GM18505 (cell line): ENCODE results near the gene SCAF1.

Source experiments
- ATAC-seq: cut with Tn5 transposase; IDR thresholded peaks from one replicate; pipeline ENCODE4 v1.9.1; 2021; ENCODE audit not compliant: unreplicated experiment
- POLR2A ChIP-seq: IDR thresholded peaks from 4 replicates; pipeline ENCODE4 v1.6.1; 2011; ENCODE audit warnings: borderline replicate concordance; ENCODE audit not compliant: insufficient read depth, insufficient read length; ENCODE audit errors: extremely low read depth

Gene SCAF1

DNA sequence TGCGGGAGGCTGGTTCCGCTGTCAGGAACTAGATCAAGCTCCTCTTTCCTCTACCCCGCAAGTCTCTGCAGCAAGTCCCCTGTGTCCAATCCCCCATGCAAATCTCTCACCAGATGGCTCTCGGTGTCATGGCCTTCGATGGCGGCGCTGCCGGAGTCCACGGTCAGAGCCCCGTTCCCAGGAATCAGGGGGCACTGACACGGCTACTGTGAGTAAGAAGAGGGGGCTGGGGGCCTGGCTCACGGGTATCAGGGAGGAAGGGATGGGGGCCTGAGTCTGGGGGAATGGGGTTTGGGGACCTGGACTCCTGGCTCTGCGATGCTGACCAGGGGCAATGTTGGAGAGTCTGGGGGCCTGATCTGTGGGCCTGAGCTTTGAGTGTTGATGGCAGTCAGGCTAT, 4.0 kb downstream of the SCAF1 start:
- TF ChIP-seq POLR2A = no peak
- ATAC-seq = no peak

DNA sequence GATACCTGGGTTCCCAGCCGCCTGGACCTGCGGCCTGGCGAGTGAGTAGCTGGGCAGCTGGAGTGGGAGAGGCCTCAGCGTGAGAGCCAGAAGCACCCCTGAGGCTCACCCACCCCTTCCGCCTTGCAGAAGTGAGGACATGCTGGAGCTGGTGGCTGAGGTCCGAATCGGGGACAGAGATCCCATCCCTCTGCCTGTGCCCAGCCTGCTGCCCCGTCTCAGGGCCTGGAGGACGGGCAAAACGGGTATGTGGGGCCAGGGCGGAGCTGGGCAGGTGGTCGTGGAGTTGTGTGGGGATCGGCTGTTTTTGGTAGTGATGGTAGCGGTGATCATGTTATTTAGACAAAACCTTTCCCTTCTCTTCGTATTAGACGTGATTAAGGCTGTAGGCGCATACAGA, 4.6 kb downstream of the SCAF1 start:
- no peak for ATAC-seq
- no peak for TF ChIP-seq POLR2A

GRCh38 chr19:49651029-49651819, 9.2 kb downstream of the SCAF1 start:
- TF ChIP-seq POLR2A = no peak
- no peak for ATAC-seq

DNA sequence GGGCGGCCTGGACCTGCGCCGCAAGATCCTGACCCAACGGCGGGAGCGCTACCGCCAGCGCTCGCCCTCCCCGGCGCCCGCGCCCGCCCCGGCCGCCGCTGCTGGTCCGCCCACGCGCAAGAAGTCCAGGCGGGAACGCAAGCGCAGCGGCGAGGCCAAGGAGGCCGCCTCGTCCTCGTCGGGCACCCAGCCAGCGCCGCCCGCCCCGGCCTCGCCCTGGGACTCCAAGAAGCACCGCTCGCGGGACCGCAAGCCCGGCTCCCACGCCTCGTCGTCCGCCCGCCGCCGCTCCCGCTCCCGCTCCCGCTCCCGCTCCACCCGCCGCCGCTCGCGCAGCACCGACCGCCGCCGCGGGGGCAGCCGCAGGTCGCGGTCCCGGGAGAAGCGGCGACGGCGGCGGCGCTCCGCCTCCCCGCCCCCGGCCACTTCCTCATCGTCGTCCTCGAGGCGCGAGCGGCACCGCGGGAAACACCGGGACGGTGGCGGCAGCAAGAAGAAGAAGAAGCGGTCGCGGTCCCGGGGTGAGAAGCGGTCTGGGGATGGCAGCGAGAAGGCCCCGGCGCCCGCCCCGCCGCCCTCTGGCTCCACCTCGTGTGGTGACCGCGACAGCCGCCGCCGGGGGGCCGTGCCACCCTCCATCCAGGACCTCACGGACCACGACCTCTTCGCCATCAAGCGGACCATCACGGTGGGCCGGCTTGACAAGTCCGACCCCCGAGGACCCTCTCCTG, 10.0 kb downstream of the SCAF1 start:
- TF ChIP-seq POLR2A = no peak
- no peak for ATAC-seq

DNA sequence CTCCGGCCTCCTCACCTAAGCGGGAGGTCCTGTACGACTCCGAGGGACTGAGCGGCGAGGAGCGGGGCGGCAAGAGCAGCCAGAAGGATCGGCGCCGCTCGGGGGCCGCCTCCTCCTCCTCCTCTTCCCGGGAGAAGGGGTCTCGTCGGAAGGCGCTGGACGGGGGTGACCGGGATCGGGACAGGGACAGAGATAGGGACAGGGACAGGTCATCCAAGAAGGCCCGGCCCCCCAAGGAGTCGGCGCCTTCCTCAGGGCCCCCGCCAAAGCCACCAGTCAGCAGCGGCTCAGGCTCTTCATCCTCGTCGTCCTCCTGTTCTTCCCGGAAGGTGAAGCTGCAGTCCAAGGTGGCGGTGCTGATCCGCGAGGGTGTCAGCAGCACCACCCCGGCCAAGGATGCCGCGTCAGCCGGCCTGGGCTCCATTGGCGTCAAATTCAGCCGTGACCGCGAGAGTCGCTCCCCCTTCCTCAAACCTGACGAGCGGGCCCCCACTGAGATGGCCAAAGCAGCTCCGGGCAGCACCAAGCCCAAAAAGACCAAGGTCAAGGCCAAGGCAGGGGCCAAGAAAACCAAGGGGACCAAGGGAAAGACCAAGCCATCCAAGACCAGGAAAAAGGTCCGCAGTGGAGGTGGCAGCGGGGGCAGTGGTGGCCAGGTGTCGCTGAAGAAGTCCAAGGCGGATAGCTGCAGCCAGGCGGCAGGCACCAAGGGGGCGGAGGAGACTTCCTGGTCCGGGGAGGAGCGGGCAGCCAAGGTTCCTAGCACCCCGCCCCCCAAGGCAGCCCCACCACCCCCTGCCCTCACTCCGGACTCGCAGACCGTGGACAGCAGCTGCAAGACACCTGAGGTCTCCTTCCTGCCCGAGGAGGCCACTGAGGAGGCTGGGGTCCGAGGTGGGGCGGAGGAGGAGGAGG, 10.8 kb downstream of the SCAF1 start:
- TF ChIP-seq POLR2A = no peak
- ATAC-seq = no peak

DNA sequence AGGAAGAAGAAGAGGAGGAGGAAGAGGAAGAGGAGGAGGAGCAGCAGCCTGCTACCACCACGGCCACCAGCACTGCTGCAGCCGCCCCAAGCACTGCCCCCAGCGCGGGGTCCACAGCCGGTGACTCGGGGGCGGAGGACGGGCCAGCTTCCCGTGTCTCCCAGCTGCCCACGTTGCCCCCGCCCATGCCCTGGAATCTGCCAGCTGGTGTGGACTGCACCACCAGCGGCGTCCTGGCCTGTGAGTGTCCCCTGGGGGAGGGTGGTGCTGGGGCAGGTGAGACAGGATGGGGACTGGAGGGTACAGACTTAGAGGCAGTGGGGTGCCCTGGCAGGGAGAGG, 11.4 kb downstream of the SCAF1 start:
- no peak for ATAC-seq
- no peak for TF ChIP-seq POLR2A

GRCh38 chr19:49654581-49654980, 12.6 kb downstream of the SCAF1 start:
- no peak for TF ChIP-seq POLR2A
- no peak for ATAC-seq

DNA sequence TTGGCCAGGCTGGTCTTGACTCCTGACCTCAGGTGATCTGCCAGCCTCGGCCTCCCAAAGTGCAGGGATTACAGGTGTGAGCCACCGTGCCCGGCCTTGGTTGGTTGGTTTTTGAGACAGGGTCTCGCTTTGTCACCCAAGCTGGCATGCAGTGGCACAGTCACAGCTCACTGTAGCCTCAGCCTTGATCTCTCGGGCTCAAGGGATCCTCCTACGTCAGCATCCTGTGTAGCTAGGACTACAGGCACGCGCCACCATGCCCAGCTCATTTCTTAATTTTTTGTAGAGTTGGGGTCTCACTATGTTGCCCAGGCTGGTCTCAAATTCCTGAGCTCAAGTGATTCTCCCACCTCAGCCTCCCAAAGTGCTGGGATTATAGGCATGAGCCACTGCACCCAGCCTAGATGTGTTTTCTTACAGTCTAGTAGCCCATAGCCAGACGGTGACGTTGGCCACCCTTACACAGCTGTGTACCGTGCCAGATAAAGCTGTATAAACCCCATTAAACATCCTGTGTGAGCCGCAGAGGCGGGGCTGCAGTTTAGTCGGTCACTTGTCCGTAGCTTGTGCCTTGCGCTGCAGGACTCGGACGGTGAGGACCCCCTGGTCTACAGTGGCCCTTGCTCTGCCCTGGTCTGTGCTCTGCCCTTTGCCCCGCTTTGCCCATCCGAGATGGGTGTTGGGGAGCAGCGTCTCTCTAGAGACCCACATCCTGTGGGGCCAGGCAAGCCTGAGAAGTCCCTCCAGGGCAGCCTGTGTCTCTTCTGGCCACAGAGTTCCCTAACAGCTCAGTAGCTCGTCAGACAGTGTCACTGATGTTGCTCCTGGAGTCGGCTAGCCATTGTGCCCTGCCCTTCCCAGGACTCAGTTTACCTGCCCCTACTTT, 13.8 kb downstream of the SCAF1 start:
- no peak for TF ChIP-seq POLR2A
- ATAC-seq = no peak

GRCh38 chr19:49656456-49657109, 14.6 kb downstream of the SCAF1 start:
- ATAC-seq = no peak
- no peak for TF ChIP-seq POLR2A

DNA sequence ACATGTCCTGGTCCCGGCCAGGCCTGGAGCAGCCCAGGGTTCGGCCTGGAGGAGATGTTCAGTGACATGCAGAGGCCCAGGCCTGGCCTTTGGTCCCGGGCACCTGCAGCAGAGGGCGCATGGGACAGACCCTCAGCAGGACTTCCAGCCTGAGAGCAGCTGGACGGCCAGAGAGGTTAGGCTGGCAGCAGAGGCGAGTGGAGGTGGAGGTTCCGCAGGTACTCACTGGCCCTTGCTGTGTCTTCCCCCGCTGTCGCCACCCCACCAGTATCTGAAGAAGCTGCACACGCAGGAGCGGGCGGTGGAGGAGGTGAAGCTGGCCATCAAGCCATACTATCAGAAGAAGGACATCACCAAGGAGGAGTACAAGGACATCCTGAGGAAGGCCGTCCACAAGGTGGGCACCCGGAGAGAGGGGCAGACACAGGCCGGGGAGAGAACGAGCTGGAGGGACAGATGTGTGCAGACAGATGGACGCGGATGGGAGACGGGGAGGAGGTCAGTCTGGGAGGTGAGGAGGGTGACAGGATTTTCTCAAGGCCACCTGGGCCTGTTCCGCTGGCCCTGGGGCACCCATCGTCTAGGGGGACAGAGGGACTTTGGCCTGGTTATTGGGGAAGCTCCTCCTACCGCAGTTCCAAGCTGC, 15.6 kb downstream of the SCAF1 start:
- ATAC-seq = no peak
- TF ChIP-seq POLR2A = no peak

GRCh38 chr19:49658139-49658517, 16.1 kb downstream of the SCAF1 start:
- TF ChIP-seq POLR2A = no peak
- no peak for ATAC-seq
